Heart right ventricle (tissue), 16 donors: ENCODE data around the gene GRN. TPM values are rescaled to one million over a fixed set of nuclear protein-coding genes. Genes with fewer than 3 reads are reported as not detected.

Experiments
- ATAC-seq, 8 donors: fragments of 200-7000 bp; cut with Tn5 transposase; one replicate each; pipeline ENCODE4 v1.9.1; 2020; ENCODE audit warnings: mild to moderate bottlenecking in 8 of 8, moderate library complexity in 8 of 8, moderate number of reproducible peaks in 1 of 8
- DNase-seq, 2 donors: peaks; one replicate each; pipeline ENCODE4 v3.0.0-alpha.2; 2020
- H3K27ac ChIP-seq, 10 donors: fragments of 200-600 bp; sonication (generic) in 2 of 10; one replicate each; pipeline versions ENCODE4 v1.5.0 to v1.8.0; 2020 to 2022; ENCODE audit warnings: mild to moderate bottlenecking in 3 of 10
- H3K27me3 ChIP-seq, 7 donors: fragments of 200-600 bp; one replicate each; pipeline ENCODE4 v1.8.0; 2021 to 2022; ENCODE audit warnings: mild to moderate bottlenecking in 2 of 7
- H3K36me3 ChIP-seq, 9 donors: fragments of 200-600 bp; sonication (generic) in 1 of 9; one replicate each; pipeline versions ENCODE4 v1.5.0 to v1.8.0; 2020 to 2022; ENCODE audit warnings: mild to moderate bottlenecking in 2 of 9
- H3K4me1 ChIP-seq, 9 donors: fragments of 200-600 bp; sonication (generic) in 1 of 9; one replicate each; pipeline versions ENCODE4 v1.5.0 to v1.8.0; 2020 to 2022; ENCODE audit warnings: mild to moderate bottlenecking in 4 of 9
- H3K4me3 ChIP-seq, 10 donors: fragments of 200-600 bp; sonication (generic) in 2 of 10; one replicate each; pipeline versions ENCODE4 v1.5.0 to v1.8.0; 2020 to 2022; ENCODE audit warnings: mild to moderate bottlenecking in 7 of 10, moderate library complexity in 2 of 10
- H3K9me3 ChIP-seq, 11 donors: fragments of 200-600 bp in 10 of 11; sonication (generic) in 2 of 11; one replicate each; pipeline versions ENCODE4 v1.5.0 to v1.8.0; 2013 to 2022; ENCODE audit warnings: mild to moderate bottlenecking in 2 of 11, control low read depth in 1 of 11, moderate library complexity in 1 of 11
- WGBS, 2 donors: extraction: QIAGEN DNeasy Blood & Tissue Kit; methylation state at CpG; one replicate each; pipeline ENCODE4 v1.1.7; 2013; ENCODE audit warnings: inconsistent platforms in 1 of 2; 5-methylcytosine and 5-hydroxymethylcytosine counted together
- intact Hi-C, 10 donors: fragments of 100-400 bp; cut with DNase I; formaldehyde crosslinking; loops; one replicate each; pipeline versions ENCODE4 v1.11.1 to v1.14.2; 2022
- polyA plus RNA-seq, 2 donors: library from polyadenylated mRNA; stranded (reverse); fragments of 200-250 nt; gene quantifications; one replicate each; pipeline ENCODE4 v1.2.3, GENCODE V29; 2013
- total RNA-seq, 10 donors: library from RNA; stranded (reverse); fragmentation: NEBNext Ultra II Directional in 3 of 10; extraction: Animal tissue kit (Norgen Biotek cat#: 25700) in 3 of 10; gene quantifications; one replicate each; pipeline versions ENCODE4 v1.2.1 to v1.2.4, GENCODE V29; 2021 to 2023
- TF ChIP-seq, protein P1 (sequence below), 9 donors: fragments of 200-600 bp; sonication (generic) in 2 of 9; IDR thresholded peaks; one replicate each; pipeline versions ENCODE4 v1.5.0 to v1.8.0; 2021 to 2022; ENCODE audit warnings: antibody characterized with exemption in 9 of 9, mild to moderate bottlenecking in 5 of 9, moderate library complexity in 1 of 9
- donor health status: Arrhythmogenic right ventricular cardiomyopathy.
- donor health status: ischemic (EF 13 %, LVEDD 7.1; RV severe dilation, severe dysfunction).
- donor health status: healthy with polysubstance abuse.
- donor health status: DM: no; HTN: yes; CAD: no.
- donor health status: DM: no; HTN: no; CAD: no.
- donor health status: ischemic (EF 25% LVEDD 6.9; RV normal size, moderate dysfunction).
- donor health status: ischemic (EF 25% LVEDD 5.7; RV mildly dilated, moderate dysfunction).
- donor health status: healthy.
- donor health status: DM: yes; HTN: yes; CAD: no.
- donor health status: Ischemic cardiomyopathy.
- donor health status: ischemic (EF 35%, LVEDD 5.7; RV mildly dilated, moderate dysfunction).
- donor health status: nonischemic (EF 11% LVEDD 7.7; RV severe dilation, severe dysfunction).
- donor health status: DM: yes; HTN: yes; CAD: no.
- donor health status: PGD.
- donor health status: ischemic (EF 29% LVEDD 5.4; RV normal size, mild dysfunction).
- donor health status: nonischemic (EF 23%, LVEDD 6.1; RV moderate dilation, normal function).

Gene GRN
- total and polyA plus RNA-seq, 12 donors, result 41.5 to 303 (median 148) TPM

DNA sequence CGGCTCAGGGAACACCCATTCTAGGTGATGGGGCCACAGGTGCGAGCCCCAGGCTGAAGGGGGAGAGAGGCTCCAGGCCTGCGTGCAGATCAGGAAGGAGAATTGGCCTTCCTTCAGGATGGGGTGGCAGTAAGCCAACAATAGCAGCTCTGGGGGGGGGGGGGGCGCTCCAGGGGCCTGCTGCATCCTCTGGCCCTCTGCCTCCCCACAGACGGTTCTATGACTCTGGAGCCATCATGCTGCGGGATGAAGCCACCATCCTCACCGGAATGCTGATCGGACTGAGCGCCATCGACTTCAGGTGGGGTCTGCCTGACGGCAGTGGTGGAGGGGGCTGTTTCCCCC, 30.6 kb upstream of the GRN start:
- peaks cover 4 to 14% (median 6%) of the 10 kb centered on the region in 9 donors for H3K4me1 ChIP-seq
- peaks cover 0 to 7% (median 0%) of the 10 kb centered on the region in 9 donors for H3K36me3 ChIP-seq
- H3K9me3 ChIP-seq, result no peaks in the 10 kb centered on the region
- TF ChIP-seq, protein P1, sequence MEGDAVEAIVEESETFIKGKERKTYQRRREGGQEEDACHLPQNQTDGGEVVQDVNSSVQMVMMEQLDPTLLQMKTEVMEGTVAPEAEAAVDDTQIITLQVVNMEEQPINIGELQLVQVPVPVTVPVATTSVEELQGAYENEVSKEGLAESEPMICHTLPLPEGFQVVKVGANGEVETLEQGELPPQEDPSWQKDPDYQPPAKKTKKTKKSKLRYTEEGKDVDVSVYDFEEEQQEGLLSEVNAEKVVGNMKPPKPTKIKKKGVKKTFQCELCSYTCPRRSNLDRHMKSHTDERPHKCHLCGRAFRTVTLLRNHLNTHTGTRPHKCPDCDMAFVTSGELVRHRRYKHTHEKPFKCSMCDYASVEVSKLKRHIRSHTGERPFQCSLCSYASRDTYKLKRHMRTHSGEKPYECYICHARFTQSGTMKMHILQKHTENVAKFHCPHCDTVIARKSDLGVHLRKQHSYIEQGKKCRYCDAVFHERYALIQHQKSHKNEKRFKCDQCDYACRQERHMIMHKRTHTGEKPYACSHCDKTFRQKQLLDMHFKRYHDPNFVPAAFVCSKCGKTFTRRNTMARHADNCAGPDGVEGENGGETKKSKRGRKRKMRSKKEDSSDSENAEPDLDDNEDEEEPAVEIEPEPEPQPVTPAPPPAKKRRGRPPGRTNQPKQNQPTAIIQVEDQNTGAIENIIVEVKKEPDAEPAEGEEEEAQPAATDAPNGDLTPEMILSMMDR (IDR thresholded peaks at IDR 0.05), result no peak
- H3K27ac ChIP-seq, result no peak overlapping the region
- intact Hi-C loops, result no loop called here
- H3K27me3 ChIP-seq, result peaks cover 15 to 61% (median 52%) of the 10 kb centered on the region in 7 donors
- ATAC-seq (no peak), DNase-seq (no peak)
- 26 to 30% methylated on average over 10 to 11 of the region's 11 CpGs for WGBS, 2 donors
- H3K4me3 ChIP-seq, result peak overlapping the region in 2 of 10 donors; percentile 24 to 42

DNA sequence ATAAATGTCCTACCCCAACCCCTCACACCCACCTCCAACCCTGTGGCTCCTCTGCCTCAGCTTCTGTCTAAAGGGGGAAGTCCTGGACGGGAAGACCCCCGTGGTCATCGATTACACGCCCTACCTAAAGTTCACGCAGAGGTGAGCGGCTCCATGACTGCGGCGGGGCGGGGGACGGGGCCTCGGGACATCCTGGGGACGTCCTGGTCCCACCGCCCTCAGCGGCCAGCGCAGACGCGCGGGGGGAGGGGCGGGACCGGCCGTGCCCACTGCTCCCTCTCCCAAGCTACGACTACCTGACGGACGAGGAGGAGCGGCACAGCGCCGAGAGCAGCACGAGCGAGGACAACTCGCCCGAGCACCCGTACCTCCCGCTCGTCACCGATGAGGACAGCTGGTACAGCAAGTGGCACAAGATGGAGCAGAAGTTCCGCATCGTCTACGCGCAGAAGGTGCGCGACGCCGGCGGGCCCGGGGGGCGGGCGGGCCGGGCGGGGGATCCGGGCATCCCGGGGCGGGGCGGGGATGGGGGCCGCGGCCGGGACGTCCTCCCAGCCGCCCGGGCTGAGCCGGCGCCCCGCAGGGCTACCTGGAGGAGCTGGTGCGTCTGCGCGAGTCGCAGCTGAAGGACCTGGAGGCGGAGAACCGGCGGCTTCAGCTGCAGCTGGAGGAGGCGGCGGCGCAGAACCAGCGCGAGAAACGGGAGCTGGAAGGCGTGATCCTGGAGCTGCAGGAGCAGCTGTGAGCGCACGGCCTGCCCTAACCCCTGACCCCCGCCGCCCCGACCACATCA, 30.0 kb upstream of the GRN start:
- ATAC-seq (no peak), DNase-seq (no peak)
- peaks cover 15 to 61% (median 52%) of the 10 kb centered on the region in 7 donors for H3K27me3 ChIP-seq
- TF ChIP-seq, protein P1 (IDR thresholded peaks at IDR 0.05), result no peak
- intact Hi-C loops, result no loop called here
- H3K9me3 ChIP-seq, result no peaks in the 10 kb centered on the region
- peak overlapping the region in 8 of 10 donors; percentile 23 to 42 (median 30) for H3K4me3 ChIP-seq
- peaks cover 4 to 14% (median 6%) of the 10 kb centered on the region in 9 donors for H3K4me1 ChIP-seq
- 2% methylated on average over 54 to 81 of the region's 81 CpGs for WGBS, 2 donors
- no peak overlapping the region for H3K27ac ChIP-seq
- peaks cover 0 to 12% (median 1%) of the 10 kb centered on the region in 9 donors for H3K36me3 ChIP-seq

DNA sequence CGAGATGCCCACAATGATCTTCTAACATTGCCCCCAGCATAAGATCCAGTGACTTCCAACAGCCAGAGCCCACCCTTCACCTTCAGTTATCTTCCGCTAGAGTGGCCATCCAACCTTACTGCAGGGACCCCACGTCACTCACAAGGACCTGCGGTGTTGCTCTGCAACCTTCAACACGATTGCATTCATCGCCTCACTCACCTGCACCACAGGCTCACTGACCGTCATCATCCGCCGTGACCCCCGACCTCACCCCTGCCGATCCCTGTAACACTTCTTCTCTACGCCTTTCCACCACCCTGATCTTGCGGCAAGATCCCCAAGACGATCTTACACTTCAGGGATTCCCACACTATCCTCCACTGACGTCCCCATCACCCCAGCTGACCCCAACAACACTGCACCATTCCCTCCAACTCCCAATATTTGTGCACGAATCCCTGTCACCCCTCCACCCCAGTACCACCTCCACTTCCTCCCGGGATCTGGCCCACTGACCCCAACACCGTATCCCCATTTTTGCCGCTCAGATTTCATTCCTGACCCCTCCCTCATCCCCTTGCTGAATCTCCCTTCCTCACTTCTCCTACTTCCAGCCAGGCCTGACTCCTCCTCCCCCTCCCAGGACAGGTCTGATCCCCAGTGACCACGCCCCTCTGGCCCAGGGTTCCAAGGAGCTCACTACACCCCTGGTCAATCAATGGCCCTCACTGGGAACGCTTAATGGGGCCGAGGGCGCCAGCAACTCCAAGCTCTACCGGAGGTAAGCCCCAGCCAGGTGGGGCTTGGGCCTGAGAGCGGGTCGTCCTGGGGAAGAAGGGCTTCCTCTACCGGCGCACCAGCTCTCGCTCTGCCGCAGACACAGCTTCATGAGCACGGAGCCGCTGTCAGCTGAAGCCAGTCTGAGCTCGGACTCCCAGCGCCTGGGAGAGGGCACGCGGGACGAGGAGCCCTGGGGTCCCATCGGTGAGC, 29.1 kb upstream of the GRN start:
- intact Hi-C loops, result no loop called here
- no peak for ATAC-seq
- DNase-seq, result no peak
- WGBS, 2 donors, result 5 to 9% methylated on average over 38 of the region's 38 CpGs
- TF ChIP-seq, protein P1 (IDR thresholded peaks at IDR 0.05), result no peak
- H3K9me3 ChIP-seq, result no peaks in the 10 kb centered on the region
- peaks cover 15 to 61% (median 52%) of the 10 kb centered on the region in 7 donors for H3K27me3 ChIP-seq
- peaks cover 0 to 22% (median 9%) of the 10 kb centered on the region in 9 donors for H3K36me3 ChIP-seq
- no peak overlapping the region for H3K27ac ChIP-seq
- no peak overlapping the region for H3K4me3 ChIP-seq
- H3K4me1 ChIP-seq, result peaks cover 4 to 14% (median 6%) of the 10 kb centered on the region in 9 donors

DNA sequence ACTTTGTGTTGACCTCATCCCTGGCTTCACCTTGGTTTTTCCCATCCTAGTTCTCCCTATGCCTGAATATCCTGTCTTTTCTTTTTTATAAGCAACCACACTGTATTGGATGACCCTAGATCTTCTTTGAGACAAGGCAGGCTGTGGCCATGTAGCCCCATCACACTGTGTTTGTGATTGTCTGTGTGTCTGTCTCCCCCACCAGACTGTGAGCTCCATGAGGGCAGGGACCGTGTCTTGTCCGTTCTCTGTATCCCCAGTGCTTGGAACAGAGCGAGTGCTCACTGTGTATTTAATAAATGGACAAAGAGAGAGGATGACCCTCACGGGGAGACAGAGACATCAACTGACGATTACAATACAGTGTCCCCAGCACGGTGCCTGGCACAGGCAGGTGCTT, 27.6 kb upstream of the GRN start:
- Histone ChIP-seq H3K4me1 (peaks cover 4 to 16% (median 8%) of the 10 kb centered on the region in 9 donors), H3K27ac (no peak overlapping the region), H3K36me3 (peaks cover 0 to 37% (median 24%) of the 10 kb centered on the region in 9 donors), H3K4me3 (no peak overlapping the region), H3K9me3 (no peaks in the 10 kb centered on the region), H3K27me3 (peaks cover 15 to 57% (median 51%) of the 10 kb centered on the region in 7 donors)
- TF ChIP-seq, protein P1 (IDR thresholded peaks at IDR 0.05), result no peak
- intact Hi-C loops, result no loop called here
- ATAC-seq, result no peak
- DNase-seq, result no peak
- WGBS, 2 donors, result 83 to 87% methylated on average over 6 of the region's 6 CpGs
